ENCODE measurements around the gene PAIP2.

PAIP2 gene

GRCh38 chr5:139301808-139302499 lies 39.7 kb upstream of the PAIP2 start:
- no peaks in the 10 kb centered on the region for H3K27me3 ChIP-seq (ENCODE audit: insufficient read depth, poor library complexity, severe bottlenecking)
- TF ChIP-seq, protein P1, sequence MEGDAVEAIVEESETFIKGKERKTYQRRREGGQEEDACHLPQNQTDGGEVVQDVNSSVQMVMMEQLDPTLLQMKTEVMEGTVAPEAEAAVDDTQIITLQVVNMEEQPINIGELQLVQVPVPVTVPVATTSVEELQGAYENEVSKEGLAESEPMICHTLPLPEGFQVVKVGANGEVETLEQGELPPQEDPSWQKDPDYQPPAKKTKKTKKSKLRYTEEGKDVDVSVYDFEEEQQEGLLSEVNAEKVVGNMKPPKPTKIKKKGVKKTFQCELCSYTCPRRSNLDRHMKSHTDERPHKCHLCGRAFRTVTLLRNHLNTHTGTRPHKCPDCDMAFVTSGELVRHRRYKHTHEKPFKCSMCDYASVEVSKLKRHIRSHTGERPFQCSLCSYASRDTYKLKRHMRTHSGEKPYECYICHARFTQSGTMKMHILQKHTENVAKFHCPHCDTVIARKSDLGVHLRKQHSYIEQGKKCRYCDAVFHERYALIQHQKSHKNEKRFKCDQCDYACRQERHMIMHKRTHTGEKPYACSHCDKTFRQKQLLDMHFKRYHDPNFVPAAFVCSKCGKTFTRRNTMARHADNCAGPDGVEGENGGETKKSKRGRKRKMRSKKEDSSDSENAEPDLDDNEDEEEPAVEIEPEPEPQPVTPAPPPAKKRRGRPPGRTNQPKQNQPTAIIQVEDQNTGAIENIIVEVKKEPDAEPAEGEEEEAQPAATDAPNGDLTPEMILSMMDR (IDR thresholded peaks at IDR 0.05; ENCODE audit: insufficient read depth, low read length): no peak
- TF ChIP-seq SPI1 (IDR thresholded peaks at IDR 0.05; ENCODE audit: borderline replicate concordance, low read depth) (no peak), GABPA (IDR thresholded peaks at IDR 0.05; ENCODE audit: low read depth) (no peak), POLR2AphosphoS5 (IDR thresholded peaks at IDR 0.05; ENCODE audit: low read depth) (no peak), REST (IDR thresholded peaks at IDR 0.05; ENCODE audit: insufficient replicate concordance, low read depth) (no peak)
- H3K4me3 ChIP-seq (replicated peaks; ENCODE audit: insufficient read depth, low read length): no peak overlapping the region
- no peak overlapping the region for H3K27ac ChIP-seq (replicated peaks)
- DNase-seq (ENCODE audit: low read depth in 1 of 2, low spot score in 1 of 2): no peak

GRCh38 chr5:139304391-139305324 lies 37.0 kb upstream of the PAIP2 start:
- H3K27ac ChIP-seq (replicated peaks): no peak overlapping the region
- H3K4me3 ChIP-seq (replicated peaks; ENCODE audit: insufficient read depth, low read length): no peak overlapping the region
- DNase-seq (ENCODE audit: low read depth in 1 of 2, low spot score in 1 of 2): no peak
- H3K27me3 ChIP-seq (ENCODE audit: insufficient read depth, poor library complexity, severe bottlenecking): no peaks in the 10 kb centered on the region
- TF ChIP-seq REST (IDR thresholded peaks at IDR 0.05; ENCODE audit: insufficient replicate concordance, low read depth) (no peak), GABPA (IDR thresholded peaks at IDR 0.05; ENCODE audit: low read depth) (no peak), SPI1 (IDR thresholded peaks at IDR 0.05; ENCODE audit: borderline replicate concordance, low read depth) (no peak), POLR2AphosphoS5 (IDR thresholded peaks at IDR 0.05; ENCODE audit: low read depth) (no peak)
- TF ChIP-seq, protein P1 (IDR thresholded peaks at IDR 0.05; ENCODE audit: insufficient read depth, low read length): no peak

- H3K27me3 ChIP-seq (ENCODE audit: insufficient read depth, poor library complexity, severe bottlenecking): no peaks in the 10 kb centered on the region
- H3K27ac ChIP-seq (replicated peaks): no peak overlapping the region
- no peak for DNase-seq (ENCODE audit: low read depth in 1 of 2, low spot score in 1 of 2)
- H3K4me3 ChIP-seq (replicated peaks; ENCODE audit: insufficient read depth, low read length): no peak overlapping the region
- TF ChIP-seq REST (IDR thresholded peaks at IDR 0.05; ENCODE audit: insufficient replicate concordance, low read depth) (no peak), GABPA (IDR thresholded peaks at IDR 0.05; ENCODE audit: low read depth) (no peak), POLR2AphosphoS5 (IDR thresholded peaks at IDR 0.05; ENCODE audit: low read depth) (no peak), SPI1 (IDR thresholded peaks at IDR 0.05; ENCODE audit: borderline replicate concordance, low read depth) (no peak)
- TF ChIP-seq, protein P1 (IDR thresholded peaks at IDR 0.05; ENCODE audit: insufficient read depth, low read length): no peak
These were observed 35.5 kb upstream of the PAIP2 start for GRCh38 chr5:139306197-139306596.
